Choroid plexus epithelial cell (primary cell): Measurements from ENCODE around the gene FBLN2.

Experiments used
- DNase-seq: peaks from one replicate; pipeline ENCODE4 v3.0.0-alpha.2; 2010; ENCODE audit warnings: low read depth
- H3K4me3 ChIP-seq: 2 replicates; pipeline ENCODE4 v1.5.1; 2011; ENCODE audit warnings: low read depth, mild to moderate bottlenecking, control low read depth, low read length, moderate library complexity
- TF ChIP-seq, protein P1 (sequence below): conservative IDR thresholded peaks from 2 replicates; pipeline ENCODE4 v1.5.1; 2011; ENCODE audit warnings: low read depth, mild to moderate bottlenecking, control low read depth, inconsistent platforms, low read length, moderate library complexity

The FBLN2 gene

DNA sequence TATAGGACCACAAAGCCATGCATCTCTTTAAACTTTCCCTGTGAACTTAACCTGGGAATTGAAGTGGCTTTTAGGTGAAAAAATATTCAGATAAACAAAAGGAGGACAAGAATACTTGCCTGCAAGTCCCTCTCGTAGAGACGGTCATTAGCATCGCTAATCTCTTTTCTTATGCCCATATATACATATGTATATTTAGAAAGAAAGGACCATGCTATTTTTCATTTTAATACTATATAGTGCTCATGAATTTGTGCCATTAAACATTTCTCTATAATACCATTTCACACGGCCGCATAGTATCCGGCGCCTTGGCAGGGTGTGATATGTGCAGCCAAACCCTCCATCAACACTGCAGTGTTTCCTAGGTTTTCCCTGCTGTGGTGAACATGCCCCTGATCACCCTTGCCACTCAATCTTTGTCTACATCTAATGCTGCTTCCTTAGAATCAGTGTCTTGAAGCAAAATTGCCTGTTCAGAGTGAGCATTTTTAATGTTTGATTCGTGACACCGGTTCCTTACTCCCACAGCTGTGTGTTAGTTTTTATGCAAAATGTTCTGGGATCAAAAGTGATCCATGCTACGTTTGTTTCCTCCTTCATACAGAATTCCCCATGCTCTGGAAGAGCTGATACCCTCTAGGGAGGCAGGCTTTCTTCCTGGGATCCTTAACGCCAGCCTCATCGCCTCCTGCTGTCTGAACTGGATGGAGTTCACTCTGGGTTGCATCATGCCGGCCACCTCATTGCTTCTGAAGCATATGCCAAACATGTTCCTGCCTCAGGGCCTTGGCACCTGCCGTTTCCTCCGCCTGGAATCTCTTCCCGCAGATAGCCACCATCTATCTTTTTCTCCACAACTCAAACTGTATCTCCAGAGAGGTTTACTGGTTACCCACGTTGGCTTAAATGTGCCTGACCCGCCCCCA is 118.1 kb downstream of the FBLN2 start:
- DNase-seq, result no peak
- TF ChIP-seq, protein P1, sequence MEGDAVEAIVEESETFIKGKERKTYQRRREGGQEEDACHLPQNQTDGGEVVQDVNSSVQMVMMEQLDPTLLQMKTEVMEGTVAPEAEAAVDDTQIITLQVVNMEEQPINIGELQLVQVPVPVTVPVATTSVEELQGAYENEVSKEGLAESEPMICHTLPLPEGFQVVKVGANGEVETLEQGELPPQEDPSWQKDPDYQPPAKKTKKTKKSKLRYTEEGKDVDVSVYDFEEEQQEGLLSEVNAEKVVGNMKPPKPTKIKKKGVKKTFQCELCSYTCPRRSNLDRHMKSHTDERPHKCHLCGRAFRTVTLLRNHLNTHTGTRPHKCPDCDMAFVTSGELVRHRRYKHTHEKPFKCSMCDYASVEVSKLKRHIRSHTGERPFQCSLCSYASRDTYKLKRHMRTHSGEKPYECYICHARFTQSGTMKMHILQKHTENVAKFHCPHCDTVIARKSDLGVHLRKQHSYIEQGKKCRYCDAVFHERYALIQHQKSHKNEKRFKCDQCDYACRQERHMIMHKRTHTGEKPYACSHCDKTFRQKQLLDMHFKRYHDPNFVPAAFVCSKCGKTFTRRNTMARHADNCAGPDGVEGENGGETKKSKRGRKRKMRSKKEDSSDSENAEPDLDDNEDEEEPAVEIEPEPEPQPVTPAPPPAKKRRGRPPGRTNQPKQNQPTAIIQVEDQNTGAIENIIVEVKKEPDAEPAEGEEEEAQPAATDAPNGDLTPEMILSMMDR, result no peak

DNA sequence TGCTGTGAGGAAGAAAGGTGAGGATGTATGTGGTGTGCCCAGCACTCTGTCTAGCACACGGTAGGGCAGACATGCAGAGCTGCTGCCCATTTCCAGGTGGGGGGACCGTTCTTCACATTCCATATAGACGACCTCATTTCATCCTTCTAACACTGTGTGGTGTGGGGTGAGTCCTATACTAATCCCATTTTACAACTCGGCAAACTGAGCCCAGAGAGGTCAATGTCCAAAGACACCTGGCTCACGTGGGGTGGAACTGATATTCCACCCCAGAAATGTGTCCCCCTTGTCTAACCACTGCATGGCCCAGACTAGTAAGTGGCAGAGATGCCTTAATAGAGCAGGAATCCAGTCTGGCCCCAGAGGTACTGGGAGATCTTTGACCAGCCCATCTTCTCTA is 119.2 kb downstream of the FBLN2 start:
- DNase-seq, result no peak
- TF ChIP-seq, protein P1, result no peak
- no peak overlapping the region for H3K4me3 ChIP-seq

More for the DNA sequence above, 118.1 kb downstream of the FBLN2 start:
- no peak overlapping the region for H3K4me3 ChIP-seq

DNA sequence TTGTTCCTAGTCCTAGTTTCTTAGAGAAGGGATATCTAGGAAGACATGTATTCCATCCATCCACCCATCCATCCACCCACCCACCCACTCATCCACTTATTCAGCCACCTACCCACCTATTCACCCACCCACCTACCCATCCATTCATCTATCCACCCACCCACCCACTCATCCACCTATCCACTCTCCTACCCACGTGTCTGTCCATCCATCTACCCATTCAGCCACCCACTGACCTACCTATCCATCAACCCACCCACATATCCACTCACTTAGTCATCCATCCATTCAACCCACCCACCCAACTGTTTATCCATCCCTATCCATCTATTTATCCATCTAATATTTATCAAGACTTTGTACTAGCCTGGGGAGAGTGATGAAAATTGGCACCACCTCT is 120.5 kb downstream of the FBLN2 start:
- no peak overlapping the region for H3K4me3 ChIP-seq
- TF ChIP-seq, protein P1, result no peak
- no peak for DNase-seq

DNA sequence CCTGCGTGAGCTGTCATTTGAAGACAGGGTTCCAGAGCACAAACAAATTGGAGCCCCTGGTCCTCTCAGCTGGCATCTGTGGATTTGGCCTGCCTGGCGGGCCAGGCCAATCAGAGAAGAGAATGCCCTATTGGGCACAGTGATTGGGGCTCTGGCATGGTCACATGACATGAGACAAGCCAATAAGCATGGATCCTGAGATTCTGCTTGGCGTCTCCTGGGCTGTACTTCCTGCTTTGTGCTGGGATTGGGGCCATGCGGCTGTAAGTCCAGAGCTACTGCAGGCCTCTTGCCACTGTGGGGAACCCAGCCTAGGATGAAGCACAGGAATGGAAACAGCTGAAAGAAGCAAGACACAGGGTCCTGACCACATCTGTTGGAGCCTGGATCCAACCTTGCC is 121.4 kb downstream of the FBLN2 start:
- TF ChIP-seq, protein P1, result no peak
- no peak for DNase-seq
- no peak overlapping the region for H3K4me3 ChIP-seq

DNA sequence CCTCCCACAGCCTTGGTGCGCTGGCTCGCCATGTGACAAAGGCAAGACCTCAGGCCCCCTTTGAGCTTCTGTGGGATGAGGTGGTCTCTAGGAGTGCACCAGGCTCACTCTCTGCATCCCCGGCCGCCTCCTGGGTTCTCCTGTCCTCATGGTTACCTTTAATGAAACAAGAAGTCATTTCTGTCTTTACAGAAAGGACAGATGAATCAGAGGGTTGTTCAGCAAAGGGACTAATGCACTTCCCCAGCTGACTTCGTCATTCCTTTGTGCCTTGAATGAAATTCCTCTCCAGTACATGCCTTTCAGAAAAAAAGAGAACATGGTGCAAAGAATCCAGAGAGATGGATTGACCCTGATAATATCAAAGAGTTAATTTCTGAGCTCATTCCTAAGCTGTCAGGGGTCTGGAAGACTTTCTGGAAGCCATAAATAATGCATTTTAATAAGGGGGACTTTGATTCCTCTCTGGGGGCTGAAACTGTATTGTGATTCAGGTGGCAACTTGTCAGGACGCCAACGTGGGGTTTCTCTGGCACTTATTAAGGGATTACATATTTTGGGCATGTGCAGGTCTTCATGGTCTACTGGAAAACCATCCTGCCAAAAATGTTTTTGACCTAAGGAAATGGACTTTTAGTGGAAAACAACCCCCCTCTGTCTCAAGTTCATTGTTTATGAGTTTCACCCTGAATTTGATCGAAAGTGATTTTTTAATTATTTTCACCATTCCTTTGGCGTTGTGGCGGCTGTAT is 122.7 kb downstream of the FBLN2 start:
- DNase-seq, result no peak
- TF ChIP-seq, protein P1, result no peak
- H3K4me3 ChIP-seq, result no peak overlapping the region

DNA sequence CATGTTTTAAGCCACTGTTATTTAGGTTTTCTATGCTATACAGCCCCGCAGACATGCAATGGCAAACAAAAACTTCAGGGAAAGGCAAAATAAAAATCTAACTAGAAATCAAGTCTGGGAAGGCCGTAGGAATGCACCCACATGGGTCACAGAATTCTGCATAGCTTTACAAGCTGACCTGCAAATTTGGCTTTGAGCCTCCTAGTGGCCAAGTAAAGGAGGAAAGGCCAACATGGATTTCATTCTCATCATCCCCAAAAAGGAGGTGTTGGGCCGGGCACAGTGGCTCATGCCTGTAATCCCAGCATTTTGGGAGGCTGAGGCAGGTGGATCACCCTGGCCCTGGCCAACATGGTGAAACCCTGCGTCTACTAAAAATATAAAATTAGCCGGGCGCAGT is 124.3 kb downstream of the FBLN2 start:
- peak; percentile 20 for DNase-seq
- TF ChIP-seq, protein P1, result peak; percentile 50
- H3K4me3 ChIP-seq, result no peak overlapping the region
